ENCODE measurements around the gene VPS52.

VPS52 gene

DNA sequence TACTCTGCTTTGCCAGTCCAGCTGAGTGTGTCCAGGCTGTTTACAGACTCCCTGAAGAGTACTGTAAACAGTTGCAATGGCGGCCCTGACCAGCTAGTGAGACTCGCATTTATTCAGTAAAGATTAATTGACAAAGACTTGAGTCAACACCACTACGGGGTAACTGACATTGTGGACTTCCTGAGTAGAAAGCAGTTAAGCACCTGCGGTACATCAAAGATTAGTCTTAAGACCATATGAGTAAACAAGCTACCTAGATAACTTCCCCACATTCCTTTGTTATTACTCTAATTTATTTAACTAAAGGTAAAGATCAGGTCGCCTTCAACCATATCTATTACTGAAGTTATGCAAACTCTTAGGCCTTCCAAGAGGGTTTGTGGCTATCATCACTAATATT is 12.6 kb downstream of the VPS52 start:
- TF ChIP-seq, protein P1, sequence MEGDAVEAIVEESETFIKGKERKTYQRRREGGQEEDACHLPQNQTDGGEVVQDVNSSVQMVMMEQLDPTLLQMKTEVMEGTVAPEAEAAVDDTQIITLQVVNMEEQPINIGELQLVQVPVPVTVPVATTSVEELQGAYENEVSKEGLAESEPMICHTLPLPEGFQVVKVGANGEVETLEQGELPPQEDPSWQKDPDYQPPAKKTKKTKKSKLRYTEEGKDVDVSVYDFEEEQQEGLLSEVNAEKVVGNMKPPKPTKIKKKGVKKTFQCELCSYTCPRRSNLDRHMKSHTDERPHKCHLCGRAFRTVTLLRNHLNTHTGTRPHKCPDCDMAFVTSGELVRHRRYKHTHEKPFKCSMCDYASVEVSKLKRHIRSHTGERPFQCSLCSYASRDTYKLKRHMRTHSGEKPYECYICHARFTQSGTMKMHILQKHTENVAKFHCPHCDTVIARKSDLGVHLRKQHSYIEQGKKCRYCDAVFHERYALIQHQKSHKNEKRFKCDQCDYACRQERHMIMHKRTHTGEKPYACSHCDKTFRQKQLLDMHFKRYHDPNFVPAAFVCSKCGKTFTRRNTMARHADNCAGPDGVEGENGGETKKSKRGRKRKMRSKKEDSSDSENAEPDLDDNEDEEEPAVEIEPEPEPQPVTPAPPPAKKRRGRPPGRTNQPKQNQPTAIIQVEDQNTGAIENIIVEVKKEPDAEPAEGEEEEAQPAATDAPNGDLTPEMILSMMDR (IDR thresholded peaks at IDR 0.05; ENCODE audit: low read depth, low read length) = no peak
- TF ChIP-seq, protein P2, sequence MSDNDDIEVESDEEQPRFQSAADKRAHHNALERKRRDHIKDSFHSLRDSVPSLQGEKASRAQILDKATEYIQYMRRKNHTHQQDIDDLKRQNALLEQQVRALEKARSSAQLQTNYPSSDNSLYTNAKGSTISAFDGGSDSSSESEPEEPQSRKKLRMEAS (IDR thresholded peaks at IDR 0.05; ENCODE audit: low read depth, low read length) = no peak
- TF ChIP-seq MYC (IDR thresholded peaks at IDR 0.05; ENCODE audit: low read depth, low read length) (no peak), POLR2A (IDR thresholded peaks at IDR 0.05; ENCODE audit: extremely low read depth, insufficient read length) (no peak)
- H3K4me3 ChIP-seq (ENCODE audit: low read depth, low read length) = no peak overlapping the region
- no peak for DNase-seq (ENCODE audit: low read depth)

DNA sequence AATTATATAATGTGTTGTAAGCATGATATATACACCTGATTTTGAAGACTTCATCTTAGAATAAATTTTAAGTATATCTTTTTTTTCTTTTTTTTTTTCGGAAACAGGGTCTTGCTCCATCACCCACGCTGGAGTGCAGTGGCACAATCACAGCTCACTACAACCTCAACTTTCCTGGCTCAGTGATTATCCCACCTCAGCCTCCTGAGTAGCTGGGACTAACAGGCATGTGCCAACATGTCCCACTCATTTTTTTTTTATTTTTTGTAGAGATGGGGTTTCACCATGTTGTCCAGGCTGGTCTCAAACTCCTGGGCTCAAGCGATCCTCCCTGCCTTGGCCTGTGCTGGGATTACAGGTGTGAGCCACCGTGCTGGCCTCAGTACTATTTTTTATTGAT is 17.1 kb downstream of the VPS52 start:
- TF ChIP-seq, protein P2 (IDR thresholded peaks at IDR 0.05; ENCODE audit: low read depth, low read length) = no peak
- no peak for DNase-seq (ENCODE audit: low read depth)
- no peak overlapping the region for H3K4me3 ChIP-seq (ENCODE audit: low read depth, low read length)

DNA sequence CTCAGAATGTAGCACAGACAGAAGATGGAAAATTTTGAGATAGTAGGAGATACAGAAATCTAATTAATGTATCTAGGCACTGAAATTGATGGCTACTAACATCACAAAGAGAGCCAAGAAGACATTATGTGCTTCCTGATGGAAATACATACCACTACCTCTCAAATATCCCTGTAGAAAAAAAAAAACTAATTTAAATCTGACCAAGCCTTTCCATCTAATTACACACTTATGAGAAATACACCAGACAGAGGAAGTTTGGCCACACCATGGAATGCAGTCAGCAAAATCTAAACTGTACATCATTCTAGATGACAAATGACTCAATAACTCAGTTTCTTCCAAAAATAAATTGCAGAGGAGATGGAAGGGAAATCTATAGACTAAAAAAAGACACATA is 18.9 kb downstream of the VPS52 start:
- DNase-seq (ENCODE audit: low read depth) = no peak
- TF ChIP-seq MYC (IDR thresholded peaks at IDR 0.05; ENCODE audit: low read depth, low read length) = no peak
- TF ChIP-seq POLR2A (IDR thresholded peaks at IDR 0.05; ENCODE audit: extremely low read depth, insufficient read length) = no peak
- TF ChIP-seq, protein P1 (IDR thresholded peaks at IDR 0.05; ENCODE audit: low read depth, low read length) = no peak
- TF ChIP-seq, protein P2 (IDR thresholded peaks at IDR 0.05; ENCODE audit: low read depth, low read length) = no peak
- no peak overlapping the region for H3K4me3 ChIP-seq (ENCODE audit: low read depth, low read length)

DNA sequence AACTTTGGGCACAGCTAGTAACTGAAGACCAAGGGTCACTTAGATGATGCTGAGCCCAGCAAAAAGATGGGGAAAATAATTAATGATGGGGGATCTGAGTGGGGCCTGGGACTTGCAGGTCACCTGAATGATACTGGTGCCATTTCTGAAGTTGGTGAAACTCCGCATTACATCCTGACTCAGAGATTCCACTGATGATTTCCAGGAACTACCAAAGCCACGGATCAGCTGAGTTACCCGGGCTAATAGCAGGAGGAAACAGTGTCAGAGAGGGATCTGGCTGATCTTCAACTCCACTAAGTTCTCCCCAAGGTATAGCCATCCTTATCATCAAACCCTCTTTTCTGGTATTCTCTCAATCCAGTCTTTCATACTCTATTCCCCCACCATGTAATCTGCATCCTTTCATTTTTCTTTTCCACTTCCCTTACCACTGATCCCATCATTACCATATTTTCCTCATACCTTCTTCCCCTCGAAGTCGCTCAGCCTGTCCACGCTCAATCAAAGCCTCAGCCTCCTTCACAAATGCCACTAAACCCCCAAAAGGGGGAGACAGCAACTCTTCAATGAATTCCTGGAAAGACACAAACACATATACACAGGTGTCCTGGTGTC is 20.2 kb downstream of the VPS52 start:
- DNase-seq (ENCODE audit: low read depth) = no peak
- no peak overlapping the region for H3K4me3 ChIP-seq (ENCODE audit: low read depth, low read length)
- TF ChIP-seq MYC (IDR thresholded peaks at IDR 0.05; ENCODE audit: low read depth, low read length) = no peak
- TF ChIP-seq, protein P1 (IDR thresholded peaks at IDR 0.05; ENCODE audit: low read depth, low read length) = no peak

DNA sequence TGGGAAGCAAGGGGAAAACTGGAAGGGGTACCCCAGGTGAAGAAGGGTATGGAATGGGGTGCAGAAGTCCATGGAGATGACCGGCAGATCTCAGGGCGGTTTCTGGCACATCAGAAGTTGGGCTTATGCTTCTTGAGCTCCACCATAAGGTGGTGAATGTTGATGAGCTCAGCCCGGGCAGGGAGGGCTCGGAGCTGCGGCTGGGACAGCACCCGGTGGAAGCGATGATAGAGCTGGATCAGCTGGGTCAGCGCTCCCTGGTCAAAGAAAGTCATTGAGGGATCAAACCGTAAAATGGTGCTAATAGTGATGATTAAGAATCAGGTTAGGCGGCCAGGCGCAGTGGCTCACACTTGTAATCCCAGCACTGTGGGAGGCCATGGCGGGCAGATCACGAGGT is 20.9 kb downstream of the VPS52 start:
- TF ChIP-seq MYC (IDR thresholded peaks at IDR 0.05; ENCODE audit: low read depth, low read length) = no peak
- TF ChIP-seq, protein P2 (IDR thresholded peaks at IDR 0.05; ENCODE audit: low read depth, low read length) = no peak
- TF ChIP-seq POLR2A (IDR thresholded peaks at IDR 0.05; ENCODE audit: extremely low read depth, insufficient read length) = no peak
- TF ChIP-seq, protein P1 (IDR thresholded peaks at IDR 0.05; ENCODE audit: low read depth, low read length) = no peak
- peak overlapping the region; percentile 94 for H3K4me3 ChIP-seq (ENCODE audit: low read depth, low read length)
- no peak for DNase-seq (ENCODE audit: low read depth)

DNA sequence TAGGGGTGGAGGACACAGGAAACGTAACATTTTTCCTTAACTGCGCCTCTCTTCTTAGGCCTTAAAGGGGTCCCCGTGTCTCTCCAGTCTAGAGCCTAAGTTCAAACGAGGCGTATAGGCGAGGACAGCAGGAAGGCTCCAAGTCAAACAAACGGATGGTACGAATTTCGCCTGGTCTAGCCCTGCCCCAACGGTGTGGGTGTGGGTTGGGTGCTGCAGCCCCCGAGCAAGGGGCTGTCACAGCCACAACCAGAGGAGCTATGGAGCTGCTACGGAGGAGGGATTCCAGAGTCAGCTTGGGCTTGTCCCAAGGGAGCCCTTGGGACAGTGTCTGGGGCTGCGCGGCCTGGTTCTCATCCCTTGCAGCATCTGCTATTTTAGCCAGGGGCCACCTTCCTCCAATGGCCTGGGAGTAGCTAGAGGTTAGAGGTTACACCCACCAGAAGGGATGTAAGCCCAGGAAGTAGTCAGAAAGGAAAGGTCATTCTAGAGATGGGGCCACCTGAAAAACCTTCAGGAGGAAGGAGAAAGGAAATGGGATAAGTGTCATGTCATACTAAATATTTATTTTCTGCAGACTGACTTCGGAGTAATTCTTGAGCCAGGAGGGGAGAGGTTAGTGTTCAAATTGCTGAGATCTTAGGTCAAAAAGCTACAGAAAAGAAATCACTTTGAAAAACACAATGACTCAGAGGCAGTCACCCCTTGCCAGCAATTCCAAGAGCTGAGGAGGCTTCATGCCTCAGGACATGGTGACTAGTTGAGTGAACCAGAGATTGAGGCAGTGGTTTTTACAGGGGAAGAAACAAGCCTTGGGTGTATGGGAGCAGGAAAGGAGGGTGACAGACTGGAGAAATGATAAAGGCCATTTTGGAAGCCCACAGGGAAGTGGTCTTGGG is 21.7 kb downstream of the VPS52 start:
- TF ChIP-seq, protein P1 (IDR thresholded peaks at IDR 0.05; ENCODE audit: low read depth, low read length) = no peak
- TF ChIP-seq POLR2A (IDR thresholded peaks at IDR 0.05; ENCODE audit: extremely low read depth, insufficient read length) = no peak
- TF ChIP-seq MYC (IDR thresholded peaks at IDR 0.05; ENCODE audit: low read depth, low read length) = no peak
- TF ChIP-seq, protein P2 (IDR thresholded peaks at IDR 0.05; ENCODE audit: low read depth, low read length) = no peak
- H3K4me3 ChIP-seq (ENCODE audit: low read depth, low read length) = peak overlapping the region; percentile 94
- DNase-seq (ENCODE audit: low read depth) = peak; percentile 58
